CD4-positive, alpha-beta T cell (primary cell): ENCODE measurements around the gene C9orf72. TPM values are rescaled to one million over a fixed set of nuclear protein-coding genes. Genes with fewer than 3 reads are reported as not detected.

ENCODE experiments used
- ATAC-seq: fragments of 200-7000 bp; cut with Tn5 transposase; one replicate; pipeline ENCODE4 v1.10.0; 2022; ENCODE audit warnings: mild to moderate bottlenecking; ENCODE audit not compliant: poor library complexity
- CTCF ChIA-PET: fragments of 350-600 bp; sonication (Branson Sonifier 250); formaldehyde crosslinking; loops from one replicate; lab custom pipeline; 2021; ENCODE audit warnings: antibody characterized with exemption, inconsistent platforms; lab: Charles Lee
- POLR2A ChIA-PET: fragments of 350-600 bp; sonication (Branson Sonifier 250); formaldehyde crosslinking; loops from one replicate; lab custom pipeline; 2021; ENCODE audit warnings: antibody characterized with exemption, inconsistent platforms; lab: Charles Lee
- DNase-seq, 14 experiments: peaks; one replicate each; pipeline ENCODE4 v3.0.0-alpha.2; 2013 to 2020; ENCODE audit warnings: mixed read lengths in 2 of 14
- H3K27ac ChIP-seq, 2 donors: one replicate each; pipeline versions ENCODE4 v1.5.1 to v1.7.0; 2013; ENCODE audit warnings: low read length in 2 of 2, low read depth in 1 of 2, mild to moderate bottlenecking in 1 of 2
- H3K27me3 ChIP-seq, 2 experiments: 1 replicate in 1 of 2; 2 replicates in 1 of 2; pipeline versions ENCODE4 v1.6.1 to v1.7.0; 2013; ENCODE audit warnings: low read length in 2 of 2, control low read depth in 1 of 2, mild to moderate bottlenecking in 1 of 2, moderate library complexity in 1 of 2; ENCODE audit not compliant: insufficient read depth in 2 of 2, control insufficient read depth in 1 of 2
- H3K36me3 ChIP-seq: one replicate; pipeline ENCODE4 v1.6.1; 2013; ENCODE audit warnings: low read length, control low read depth; ENCODE audit not compliant: insufficient read depth
- H3K4me1 ChIP-seq: one replicate; pipeline ENCODE4 v1.6.1; 2013; ENCODE audit warnings: low read length, control low read depth; ENCODE audit not compliant: insufficient read depth
- H3K4me3 ChIP-seq: one replicate; pipeline ENCODE4 v1.5.1; 2013; ENCODE audit warnings: mild to moderate bottlenecking, low read length, moderate library complexity
- H3K9me3 ChIP-seq, 2 experiments: 1 replicate in 1 of 2; 2 replicates in 1 of 2; pipeline versions ENCODE4 v1.6.1 to v1.7.0; 2013; ENCODE audit warnings: low read length in 2 of 2, mild to moderate bottlenecking in 2 of 2, control low read depth in 1 of 2, moderate library complexity in 1 of 2; ENCODE audit not compliant: control insufficient read depth in 1 of 2, insufficient read depth in 1 of 2
- H3K27ac Mint-ChIP-seq: one replicate; pipeline ENCODE4 v1.8.0; 2020; ENCODE audit warnings: mixed read lengths
- H3K27me3 Mint-ChIP-seq: one replicate; pipeline ENCODE4 v1.8.0; 2021; ENCODE audit warnings: mixed read lengths
- H3K36me3 Mint-ChIP-seq: one replicate; pipeline ENCODE4 v1.8.0; 2021; ENCODE audit warnings: low read depth, mixed read lengths
- H3K4me1 Mint-ChIP-seq: one replicate; pipeline ENCODE4 v1.8.0; 2021; ENCODE audit warnings: low read depth, mixed read lengths
- H3K4me3 Mint-ChIP-seq: one replicate; pipeline ENCODE4 v1.8.0; 2020; ENCODE audit warnings: mild to moderate bottlenecking, mixed read lengths
- H3K9me3 Mint-ChIP-seq: one replicate; pipeline ENCODE4 v1.8.0; 2020; ENCODE audit warnings: mixed read lengths
- CTCF ChIP-seq: fragments of 200-600 bp; IDR thresholded peaks from one replicate; pipeline ENCODE4 v1.8.0; 2022; ENCODE audit warnings: antibody characterized with exemption, mild to moderate bottlenecking
- intact Hi-C, 2 experiments: fragments of 100-400 bp; cut with DNase I in 1 of 2; cut with micrococcal nuclease in 1 of 2; formaldehyde crosslinking; loops; one replicate each; pipeline versions ENCODE4 v1.15.1 to v1.9.0; 2023 to 2025; cut with DNase I, micrococcal nuclease
- total RNA-seq, 174 experiments: library from RNA in 2 of 174; stranded (reverse) in 2 of 174; gene quantifications; one replicate each; pipeline ENCODE4 v1.2.3 and lab custom pipeline; 2021 to 2026

C9orf72 gene
- total RNA-seq, 2 experiments from 2014 or later, result 36.9 to 39.2 TPM

- Histone ChIP-seq H3K4me1 (no peaks in the 10 kb centered on the region), H3K27ac (no peak overlapping the region), H3K4me3 (no peak overlapping the region), H3K36me3 (peaks cover 2% of the 10 kb centered on the region), H3K9me3 (no peaks in the 10 kb centered on the region), H3K27me3 (no peaks in the 10 kb centered on the region)
- peaks cover 45% of the 10 kb centered on the region for H3K36me3 Mint-ChIP-seq
- no peak overlapping the region for H3K27ac Mint-ChIP-seq
- intact Hi-C loops, result loop anchor here in 1 of 2 experiments (5.0 kb wide), 1 partner anchor 44 kb away; no protein-coding TSS in a partner anchor
- H3K4me1 Mint-ChIP-seq, result no peaks in the 10 kb centered on the region
- no peaks in the 10 kb centered on the region for H3K27me3 Mint-ChIP-seq
- H3K4me3 Mint-ChIP-seq, result no peak overlapping the region
- DNase-seq, result no peak
- no peak for ATAC-seq
- CTCF ChIA-PET, result no interaction called here
- no peaks in the 10 kb centered on the region for H3K9me3 Mint-ChIP-seq
- no peak for TF ChIP-seq CTCF
- POLR2A ChIA-PET, result no interaction called here
Measured at GRCh38 chr9:27538647-27539046, 34.6 kb downstream of the C9orf72 start.

GRCh38 chr9:27537756-27538155 lies 35.5 kb downstream of the C9orf72 start:
- H3K4me1 Mint-ChIP-seq, result no peaks in the 10 kb centered on the region

GRCh38 chr9:27537027-27537435 lies 36.2 kb downstream of the C9orf72 start:
- ChIA-PET CTCF (no interaction called here), POLR2A (no interaction called here)
- no peaks in the 10 kb centered on the region for H3K27me3 ChIP-seq
- H3K4me3 Mint-ChIP-seq, result no peak overlapping the region
- H3K4me3 ChIP-seq, result no peak overlapping the region
- H3K4me1 ChIP-seq, result no peaks in the 10 kb centered on the region
- no peaks in the 10 kb centered on the region for H3K4me1 Mint-ChIP-seq
- no peak overlapping the region for H3K27ac Mint-ChIP-seq
- intact Hi-C loops, result loop anchor here in 1 of 2 experiments (5.0 kb wide), 1 partner anchor 45 kb away; no protein-coding TSS in a partner anchor
- peaks cover 30% of the 10 kb centered on the region for H3K36me3 Mint-ChIP-seq
- ATAC-seq (no peak), DNase-seq (no peak)
- no peaks in the 10 kb centered on the region for H3K9me3 Mint-ChIP-seq
- H3K27ac ChIP-seq, result no peak overlapping the region
- no peak for TF ChIP-seq CTCF
- H3K27me3 Mint-ChIP-seq, result no peaks in the 10 kb centered on the region
- peaks cover 2% of the 10 kb centered on the region for H3K36me3 ChIP-seq
- H3K9me3 ChIP-seq, result no peaks in the 10 kb centered on the region

More at GRCh38 chr9:27537756-27538155, 35.5 kb downstream of the C9orf72 start:
- ATAC-seq (no peak), DNase-seq (no peak)
- H3K4me3 Mint-ChIP-seq, result no peak overlapping the region
- ChIA-PET CTCF (no interaction called here), POLR2A (no interaction called here)
- H3K27ac Mint-ChIP-seq, result no peak overlapping the region
- Histone ChIP-seq H3K27ac (no peak overlapping the region), H3K4me3 (no peak overlapping the region), H3K36me3 (peaks cover 2% of the 10 kb centered on the region), H3K27me3 (no peaks in the 10 kb centered on the region), H3K9me3 (no peaks in the 10 kb centered on the region), H3K4me1 (no peaks in the 10 kb centered on the region)
- no peak for TF ChIP-seq CTCF
- H3K36me3 Mint-ChIP-seq, result peaks cover 37% of the 10 kb centered on the region
- intact Hi-C loops, result loop anchor here in 1 of 2 experiments (5.0 kb wide), 1 partner anchor 45 kb away; no protein-coding TSS in a partner anchor
- no peaks in the 10 kb centered on the region for H3K27me3 Mint-ChIP-seq
- H3K9me3 Mint-ChIP-seq, result no peaks in the 10 kb centered on the region
